K562 (cell line): ENCODE data around the gene SRGAP3. TPM values are rescaled to one million over a fixed set of nuclear protein-coding genes. Genes with fewer than 3 reads are reported as not detected.

Experiments used
- ATAC-seq: fragments of 200-7000 bp; cut with Tn5 transposase; 3 replicates; pipeline ENCODE4 v1.9.1; 2020; ENCODE audit warnings: moderate library complexity
- BruUV-seq: library from RNA; stranded (reverse); fragments of 400-500 nt; replicated peaks from 2 replicates; lab custom pipeline; 2021; lab: Mats Ljungman, UMichigan
- CTCF ChIA-PET: fragments of 300-600 bp; formaldehyde crosslinking; extraction: SDS; loops from one replicate; lab custom pipeline; 2021; ENCODE audit warnings: low intra/inter-chr PET ratio; lab: Yijun Ruan, JAX
- POLR2A ChIA-PET: fragments of 300-600, 350-650 bp; sonication (Branson Sonifier 250); formaldehyde crosslinking; extraction: SDS; loops from one replicate; lab custom pipeline; 2021; ENCODE audit warnings: antibody characterized with exemption, inconsistent platforms; lab: Yijun Ruan, JAX
- DNase-seq, 4 experiments: peaks; one replicate each; pipeline versions ENCODE4 v3.0.0 to v3.0.0-alpha.2; 2011 to 2018; ENCODE audit warnings: low spot score in 3 of 4, mixed read lengths in 3 of 4; ENCODE audit errors: extremely low read depth in 1 of 4
- FAIRE-seq: peaks from 2 replicates; lab custom pipeline; 2011; peaks lifted over from hg19 to GRCh38; lab: Jason Lieb, UNC
- H2AFZ ChIP-seq: 2 replicates; pipeline ENCODE4 v1.6.0; 2011; ENCODE audit warnings: low read depth, low read length, control low read depth, inconsistent platforms
- H3K27ac ChIP-seq: fragments of 200-600 bp; 3 replicates; pipeline ENCODE4 v1.8.0; 2011; ENCODE audit warnings: low read depth, mild to moderate bottlenecking, control low read depth, inconsistent platforms, low read length, moderate library complexity, mixed read lengths; ENCODE audit errors: extremely low read depth
- H3K27me3 ChIP-seq, 2 experiments: fragments of 300-600 bp in 1 of 2; 2 replicates in 1 of 2; 3 replicates in 1 of 2; pipeline versions ENCODE4 v1.6.0 to v1.8.0; 2011; ENCODE audit warnings: inconsistent platforms in 2 of 2, low read length in 2 of 2, mild to moderate bottlenecking in 1 of 2, mixed read lengths in 1 of 2, moderate library complexity in 1 of 2; ENCODE audit not compliant: control insufficient read depth in 2 of 2, insufficient read depth in 2 of 2
- H3K36me3 ChIP-seq: fragments of 300-600 bp; 3 replicates; pipeline ENCODE4 v1.8.0; 2011; ENCODE audit warnings: mild to moderate bottlenecking, low read length, inconsistent platforms; ENCODE audit not compliant: control insufficient read depth, insufficient read depth
- H3K4me1 ChIP-seq, 2 experiments: fragments of 200-600 bp in 1 of 2; replicated peaks in 1 of 2; 2 replicates in 1 of 2; 3 replicates in 1 of 2; pipeline versions ENCODE4 v1.5.1 to v1.8.0; 2011; ENCODE audit warnings: inconsistent platforms in 2 of 2, low read length in 2 of 2, mild to moderate bottlenecking in 1 of 2, mixed read lengths in 1 of 2, moderate library complexity in 1 of 2; ENCODE audit not compliant: control insufficient read depth in 2 of 2, insufficient read depth in 2 of 2
- H3K4me2 ChIP-seq: 2 replicates; pipeline ENCODE4 v1.6.1; 2011; ENCODE audit warnings: low read length, control low read depth, inconsistent platforms, mixed read lengths; ENCODE audit not compliant: insufficient read depth
- H3K4me3 ChIP-seq: fragments of 200-600 bp; sonication (generic), shearing (Covaris generic); 2 replicates; pipeline ENCODE4 v1.5.1; 2016; ENCODE audit warnings: control low read depth, inconsistent platforms
- H3K79me2 ChIP-seq: fragments of 200-600 bp; 3 replicates; pipeline ENCODE4 v1.8.0; 2011; ENCODE audit warnings: low read length, inconsistent platforms; ENCODE audit not compliant: control insufficient read depth, insufficient read depth
- H3K9ac ChIP-seq, 2 experiments: 2 replicates each; pipeline versions ENCODE4 v1.6.0 to v1.6.1; 2011; ENCODE audit warnings: low read depth in 2 of 2, low read length in 2 of 2, control low read depth in 1 of 2, inconsistent platforms in 1 of 2, mild to moderate bottlenecking in 1 of 2, mixed read lengths in 1 of 2; ENCODE audit not compliant: insufficient read depth in 1 of 2
- H3K9me1 ChIP-seq: one replicate; pipeline ENCODE4 v1.6.0; 2011; ENCODE audit warnings: inconsistent platforms, mild to moderate bottlenecking, low read length, moderate library complexity; ENCODE audit not compliant: control insufficient read depth, insufficient read depth
- H3K9me3 ChIP-seq: replicated peaks from 2 replicates; pipeline ENCODE4 v1.5.1; 2011; ENCODE audit warnings: low read depth, low read length, inconsistent platforms; ENCODE audit not compliant: control insufficient read depth, insufficient read depth
- H4K20me1 ChIP-seq: replicated peaks from 2 replicates; pipeline ENCODE4 v1.6.1; 2011; ENCODE audit warnings: low read length, inconsistent platforms, mixed read lengths; ENCODE audit not compliant: control insufficient read depth, insufficient read depth
- ATF7 ChIP-seq: fragments of 450-650 bp; IDR thresholded peaks from 2 replicates; pipeline ENCODE4 v1.7.1; 2014; ENCODE audit warnings: mild to moderate bottlenecking, moderate library complexity
- GTF2F1 ChIP-seq: IDR thresholded peaks from 2 replicates; pipeline ENCODE4 v1.6.1; 2011; ENCODE audit warnings: low read depth, low read length, improper control_type of control experiment
- HINFP ChIP-seq: fragments of 450-650 bp; conservative IDR thresholded peaks from 2 replicates; pipeline ENCODE4 v1.6.1; 2016; ENCODE audit warnings: missing genetic modification characterization, low read depth, mild to moderate bottlenecking, control low read depth, missing compliant biosample characterization
- KDM4B ChIP-seq, 2 experiments: fragments of 450-650 bp in 1 of 2; sonication (generic) in 1 of 2; IDR thresholded peaks; 2 replicates each; pipeline ENCODE4 v1.6.1; 2016 to 2017; ENCODE audit warnings: borderline replicate concordance in 2 of 2, antibody characterized with exemption in 1 of 2, low read depth in 1 of 2, mild to moderate bottlenecking in 1 of 2
- MTA3 ChIP-seq: fragments of 450-650 bp; formaldehyde crosslinking; IDR thresholded peaks from 2 replicates; pipeline ENCODE4 v1.6.1; 2017; ENCODE audit warnings: mild to moderate bottlenecking, borderline replicate concordance
- NFXL1 ChIP-seq: fragments of 450-650 bp; formaldehyde crosslinking; IDR thresholded peaks from 2 replicates; pipeline ENCODE4 v1.4.0; 2021; ENCODE audit warnings: mild to moderate bottlenecking
- SMAD2 ChIP-seq: fragments of 150-350 bp; IDR thresholded peaks from 2 replicates; pipeline ENCODE4 v1.6.1; 2014; ENCODE audit warnings: low read depth, mild to moderate bottlenecking, low read length
- SMARCE1 ChIP-seq: fragments of 450-650 bp; IDR thresholded peaks from 2 replicates; pipeline ENCODE4 v1.7.1; 2016; ENCODE audit warnings: mild to moderate bottlenecking
- STAG1 ChIP-seq: sonication (generic); formaldehyde crosslinking; IDR thresholded peaks from 2 replicates; pipeline ENCODE4 v1.5.0; 2020; ENCODE audit warnings: missing genetic modification reagents, borderline replicate concordance
- ZBTB43 ChIP-seq: sonication (generic); formaldehyde crosslinking; IDR thresholded peaks from 2 replicates; pipeline ENCODE4 v1.8.0; 2023; ENCODE audit warnings: mild to moderate bottlenecking, missing genetic modification reagents
- ZNF263 ChIP-seq: sonication (generic); formaldehyde crosslinking; IDR thresholded peaks from 2 replicates; pipeline ENCODE4 v1.8.0; 2022; ENCODE audit warnings: mild to moderate bottlenecking, missing genetic modification reagents, borderline replicate concordance
- WGBS: fragments of 100-300 bp; shearing (Covaris generic); methylation state at CpG from one replicate; pipeline ENCODE4 v1.1.6; 2016; ENCODE audit warnings: low coverage, mixed read lengths; ENCODE audit not compliant: insufficient coverage; ENCODE audit errors: missing lambda C conversion rate; 5-methylcytosine and 5-hydroxymethylcytosine counted together
- in situ Hi-C: fragments of 300-500 bp; cut with MboI; formaldehyde crosslinking; loops from 4 replicates; pipeline ENCODE4 v1.15.0; 2018; ENCODE audit warnings: inconsistent platforms, mixed read lengths
- intact Hi-C: fragments of 100-400 bp; cut with micrococcal nuclease; formaldehyde crosslinking; loops from 2 replicates; pipeline ENCODE4 v1.14.2; 2022
- polyA plus RNA-seq, 8 experiments: library from polyadenylated mRNA; depleted of rRNA in 4 of 8; stranded (reverse) in 5 of 8; unstranded in 3 of 8; fragments of >200 nt; fragmentation: Nextera tagmentation in 2 of 8; fragmentation: Illumina TruSeq in 1 of 8; extraction: Ambion mirVana in 2 of 8; extraction: Trizol in 1 of 8; gene quantifications; 2 replicates each; pipeline versions ENCODE4 v1.2.1 to v1.2.3, GENCODE V29; 2011 to 2014; ENCODE audit warnings: inconsistent platforms in 1 of 8, missing spikeins in 1 of 8
- total RNA-seq, 7 experiments: library from RNA; depleted of rRNA in 6 of 7; stranded (reverse); fragments of >200 nt in 6 of 7; fragmentation: Illumina TruSeq in 2 of 7; extraction: Trizol in 2 of 7; gene quantifications; 2 replicates each; pipeline versions ENCODE4 v1.2.1 to v1.2.3, GENCODE V29; 2011 to 2021; ENCODE audit warnings: low replicate concordance in 1 of 7
- TF ChIP-seq, protein P1 (sequence below), 2 experiments: IDR thresholded peaks; 2 replicates each; pipeline ENCODE4 v1.6.1; 2011; ENCODE audit warnings: borderline replicate concordance in 1 of 2, control low read depth in 1 of 2, low read depth in 1 of 2, low read length in 1 of 2, mild to moderate bottlenecking in 1 of 2, mixed read lengths in 1 of 2, moderate library complexity in 1 of 2; ENCODE audit not compliant: insufficient read depth in 1 of 2, insufficient read length in 1 of 2, poor library complexity in 1 of 2, severe bottlenecking in 1 of 2; ENCODE audit errors: extremely low read depth in 1 of 2

The SRGAP3 gene
- total and polyA plus RNA-seq, 9 of the 15 experiments (the other 6 are each of a cell fraction or from before 2014, with no cell fraction given), result 0.11 to 0.85 (median 0.35) TPM; not detected in 2

DNA sequence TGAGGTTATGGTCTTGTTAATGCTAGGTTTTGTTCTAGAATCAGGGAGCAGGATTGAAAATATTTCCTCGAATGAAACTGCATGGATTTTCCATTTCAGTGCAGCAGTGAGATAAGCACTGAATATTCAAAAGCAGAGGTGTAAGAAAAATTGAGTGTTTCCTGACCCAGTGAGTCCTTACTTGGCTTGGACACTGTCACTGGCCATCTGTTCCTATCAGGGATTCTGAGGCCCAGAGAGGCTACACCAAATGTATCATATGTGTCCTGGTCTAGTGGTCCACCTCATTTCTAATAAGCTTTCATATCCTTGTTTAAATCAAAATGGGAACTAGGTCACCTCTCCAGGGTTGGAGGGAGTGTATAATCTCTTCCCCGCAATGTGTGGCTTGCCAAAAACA lies 225.1 kb downstream of the SRGAP3 start (continued):
- TF ChIP-seq, protein P1, sequence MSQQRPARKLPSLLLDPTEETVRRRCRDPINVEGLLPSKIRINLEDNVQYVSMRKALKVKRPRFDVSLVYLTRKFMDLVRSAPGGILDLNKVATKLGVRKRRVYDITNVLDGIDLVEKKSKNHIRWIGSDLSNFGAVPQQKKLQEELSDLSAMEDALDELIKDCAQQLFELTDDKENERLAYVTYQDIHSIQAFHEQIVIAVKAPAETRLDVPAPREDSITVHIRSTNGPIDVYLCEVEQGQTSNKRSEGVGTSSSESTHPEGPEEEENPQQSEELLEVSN (IDR thresholded peaks at IDR 0.05; ENCODE audit: borderline replicate concordance in 1 of 2, extremely low read depth in 1 of 2, insufficient read depth in 1 of 2, insufficient read length in 1 of 2, low read depth in 1 of 2, low read length in 1 of 2, poor library complexity in 1 of 2, severe bottlenecking in 1 of 2), result no peak
- TF ChIP-seq HINFP (tag), result no peak
- TF ChIP-seq MTA3, result no peak
- no peak for TF ChIP-seq ATF7
- no peak for TF ChIP-seq SMARCE1
- no peak for TF ChIP-seq SMAD2

- POLR2A ChIA-PET, result no interaction called here
- Histone ChIP-seq H3K27ac (no peak overlapping the region), H3K79me2 (no peaks in the 10 kb centered on the region), H3K9me3 (no peaks in the 10 kb centered on the region), H3K27me3 (peaks cover 24 to 60% of the 10 kb centered on the region in 2 experiments; a peak in 4 of 5 replicates), H3K4me1 (no peaks in the 10 kb centered on the region), H4K20me1 (no peaks in the 10 kb centered on the region), H3K9ac (no peak overlapping the region), H3K4me2 (no peak overlapping the region)
- DNase-seq (no peak), ATAC-seq (no peak), FAIRE-seq (no peak)
- no TSS peak for BruUV-seq
- intact Hi-C loops, result no loop called here
- TF ChIP-seq ZNF263 (CRISPR knock-in tag) (no peak), GTF2F1 (no peak), NFXL1 (CRISPR knock-in tag) (no peak), KDM4B (IDR thresholded peaks at IDR 0.05; ENCODE audit: borderline replicate concordance in 2 of 2, low read depth in 1 of 2) (no peak), STAG1 (CRISPR knock-in tag) (no peak), ZBTB43 (no peak)
- TF ChIP-seq, all 486 proteins: peak for 0
- Histone ChIP-seq H3K4me3 (no peak overlapping the region), H3K9me1 (no peaks in the 10 kb centered on the region), H2AFZ (no peak overlapping the region), H3K36me3 (no peaks in the 10 kb centered on the region)
- 0% methylated on average over 1 of the region's 1 CpG for WGBS
- in situ Hi-C loops, result no loop called here
- CTCF ChIA-PET, result no interaction called here
Observed at GRCh38 chr3:9023226-9023590, 226.2 kb downstream of the SRGAP3 start.
